GM12878 (cell line): Measurements from ENCODE around the gene FCHSD2. TPM values are rescaled to one million over a fixed set of nuclear protein-coding genes. Genes with fewer than 3 reads are reported as not detected.

Source experiments
- ATAC-seq: fragments of 200-7000 bp; cut with Tn5 transposase; 3 replicates; pipeline ENCODE4 v1.9.1; 2020; ENCODE audit warnings: mild to moderate bottlenecking, moderate library complexity
- BruUV-seq: library from RNA; stranded (reverse); fragments of 400-500 nt; replicated peaks from 2 replicates; lab custom pipeline; 2021; lab: Mats Ljungman, UMichigan
- CTCF ChIA-PET: fragments of 300-600 bp; sonication (Branson Sonifier 250); formaldehyde crosslinking; extraction: SDS; loops from one replicate; lab custom pipeline; 2021; ENCODE audit warnings: inconsistent platforms; lab: Yijun Ruan, JAX
- POLR2A ChIA-PET: fragments of 350-600 bp; formaldehyde crosslinking; extraction: SDS; loops from one replicate; lab custom pipeline; 2021; ENCODE audit warnings: inconsistent platforms; lab: Charles Lee
- RAD21 ChIA-PET: fragments of 300-600 bp; sonication (Branson Sonifier 250); formaldehyde crosslinking; loops from one replicate; lab custom pipeline; 2023; ENCODE audit warnings: antibody characterized with exemption; ENCODE audit not compliant: unreplicated experiment; lab: Charles Lee
- SMC1A ChIA-PET: fragments of 300-600 bp; sonication (Branson Sonifier 250); formaldehyde crosslinking; loops from one replicate; lab custom pipeline; 2023; ENCODE audit not compliant: unreplicated experiment, uncharacterized antibody; lab: Charles Lee
- DNase-seq: peaks from one replicate; pipeline ENCODE4 v3.0.0-alpha.2; 2011; ENCODE audit warnings: low read depth, low spot score
- FAIRE-seq: peaks from 3 replicates; lab custom pipeline; 2011; peaks lifted over from hg19 to GRCh38; lab: Jason Lieb, UNC
- H2AFZ ChIP-seq: 2 replicates; pipeline ENCODE4 v1.6.0; 2011; ENCODE audit warnings: low read depth, low read length, control low read depth; ENCODE audit not compliant: control insufficient read depth
- H3K27ac ChIP-seq: 2 replicates; pipeline ENCODE4 v1.5.1; 2011; ENCODE audit warnings: control low read depth; ENCODE audit not compliant: control insufficient read depth, insufficient read depth
- H3K27me3 ChIP-seq, 2 experiments: replicated peaks in 1 of 2; 2 replicates each; pipeline versions ENCODE4 v1.6.0 to v1.6.1; 2011; ENCODE audit warnings: low read length in 1 of 2; ENCODE audit not compliant: control insufficient read depth in 2 of 2, insufficient read depth in 2 of 2
- H3K36me3 ChIP-seq, 2 experiments: 2 replicates each; pipeline ENCODE4 v1.5.1; 2011; ENCODE audit warnings: low read length in 1 of 2; ENCODE audit not compliant: control insufficient read depth in 2 of 2, insufficient read depth in 2 of 2
- H3K4me1 ChIP-seq: 2 replicates; pipeline ENCODE4 v1.6.1; 2011; ENCODE audit warnings: mild to moderate bottlenecking, low read length, moderate library complexity, mixed read lengths; ENCODE audit not compliant: control insufficient read depth, insufficient read depth
- H3K4me2 ChIP-seq: 2 replicates; pipeline ENCODE4 v1.6.0; 2011; ENCODE audit warnings: control low read depth; ENCODE audit not compliant: control insufficient read depth, insufficient read depth
- H3K4me3 ChIP-seq: fragments of 200-600 bp; sonication (generic); 2 replicates; pipeline ENCODE4 v1.5.1; 2016
- H3K79me2 ChIP-seq: 2 replicates; pipeline ENCODE4 v1.6.0; 2011; ENCODE audit warnings: low read length; ENCODE audit not compliant: control insufficient read depth, insufficient read depth
- H3K9ac ChIP-seq: 2 replicates; pipeline ENCODE4 v1.8.0; 2011; ENCODE audit warnings: low read length, control low read depth, mixed read lengths; ENCODE audit not compliant: control insufficient read depth, insufficient read depth
- H3K9me3 ChIP-seq: replicated peaks from 3 replicates; pipeline ENCODE4 v1.5.1; 2011; ENCODE audit warnings: mild to moderate bottlenecking, low read length; ENCODE audit not compliant: control insufficient read depth, insufficient read depth
- H4K20me1 ChIP-seq: 2 replicates; pipeline ENCODE4 v1.6.0; 2011; ENCODE audit not compliant: control insufficient read depth, insufficient read depth
- ASH2L ChIP-seq: fragments of 300-600, 200-600 bp; sonication (generic); IDR thresholded peaks from 2 replicates; pipeline ENCODE4 v1.6.1; 2017; ENCODE audit warnings: low read depth, mild to moderate bottlenecking, borderline replicate concordance
- CUX1 ChIP-seq: IDR thresholded peaks from 2 replicates; pipeline ENCODE4 v1.6.1; 2012; ENCODE audit warnings: improper control_type of control experiment, low read depth, low read length; ENCODE audit not compliant: insufficient replicate concordance
- E2F4 ChIP-seq: IDR thresholded peaks from 2 replicates; pipeline ENCODE4 v1.6.1; 2012; ENCODE audit warnings: low read depth, low read length, improper control_type of control experiment
- FOXM1 ChIP-seq: IDR thresholded peaks from 2 replicates; pipeline ENCODE4 v1.6.1; 2012; ENCODE audit warnings: low read depth, mild to moderate bottlenecking, inconsistent platforms, low read length, moderate library complexity
- GATAD2B ChIP-seq: fragments of 450-650 bp; conservative IDR thresholded peaks from 2 replicates; pipeline ENCODE4 v1.6.1; 2017; ENCODE audit warnings: low read depth, mild to moderate bottlenecking, moderate library complexity
- NR2C2 ChIP-seq: IDR thresholded peaks from 2 replicates; pipeline ENCODE4 v1.6.1; 2011; ENCODE audit warnings: borderline replicate concordance, low read depth; ENCODE audit not compliant: control insufficient read depth, insufficient read length
- POLR2AphosphoS2 ChIP-seq: IDR thresholded peaks from 2 replicates; pipeline ENCODE4 v1.6.1; 2011; ENCODE audit warnings: low read depth, mild to moderate bottlenecking, low read length, improper control_type of control experiment, moderate library complexity
- SIN3A ChIP-seq: IDR thresholded peaks from 2 replicates; pipeline ENCODE4 v1.6.1; 2012; ENCODE audit warnings: low read depth, low read length, improper control_type of control experiment
- SP1 ChIP-seq: IDR thresholded peaks from one replicate; pipeline ENCODE4 v1.6.1; 2011; ENCODE audit warnings: low read depth, low read length
- TAF1 ChIP-seq: IDR thresholded peaks from 2 replicates; pipeline ENCODE4 v1.6.1; 2011; ENCODE audit warnings: mild to moderate bottlenecking, low read depth, low read length, borderline replicate concordance
- ZZZ3 ChIP-seq: IDR thresholded peaks from 2 replicates; pipeline ENCODE4 v1.6.1; 2011; ENCODE audit warnings: low read depth; ENCODE audit not compliant: control insufficient read depth, insufficient read length
- WGBS: methylation state at CpG from one replicate; pipeline ENCODE4 v1.1.6; 2016; ENCODE audit warnings: low lambda C conversion rate; ENCODE audit not compliant: insufficient replicate concordance, insufficient coverage; ENCODE audit errors: missing lambda C conversion rate; 5-methylcytosine and 5-hydroxymethylcytosine counted together
- in situ Hi-C: fragments of 300-500 bp; cut with MboI; formaldehyde crosslinking; loops from 9 replicates; pipeline ENCODE4 v1.14.3; 2018; ENCODE audit warnings: mixed read lengths
- intact Hi-C: fragments of 100-400 bp; cut with micrococcal nuclease; formaldehyde crosslinking; loops from one replicate; pipeline ENCODE4 v1.14.2; 2022; ENCODE audit not compliant: unreplicated experiment
- polyA plus RNA-seq, 11 experiments: library from polyadenylated mRNA; depleted of rRNA in 4 of 11; unstranded in 6 of 11; stranded (reverse) in 5 of 11; fragments of >200 nt; fragmentation: Nextera tagmentation in 4 of 11; fragmentation: Illumina TruSeq in 1 of 11; extraction: Ambion mirVana in 4 of 11; extraction: Trizol in 1 of 11; gene quantifications; 1 replicate in 1 of 11; 2 replicates in 10 of 11; pipeline versions ENCODE4 v1.2.1 to v1.2.3, GENCODE V29; 2011 to 2016; ENCODE audit warnings: inconsistent platforms in 2 of 11, missing spikeins in 2 of 11, low read depth in 1 of 11
- total RNA-seq, 4 experiments: library from RNA; depleted of rRNA in 3 of 4; stranded (reverse); fragments of >200 nt in 3 of 4; fragmentation: Illumina TruSeq in 1 of 4; extraction: Trizol in 1 of 4; gene quantifications; 2 replicates each; pipeline versions ENCODE4 v1.2.1 to v1.2.3, GENCODE V29; 2013 to 2021
- TF ChIP-seq, protein P1 (sequence below): IDR thresholded peaks from 2 replicates; pipeline ENCODE4 v1.6.1; 2012; ENCODE audit warnings: low read depth, low read length, improper control_type of control experiment

Gene FCHSD2
- total and polyA plus RNA-seq, 10 of the 15 experiments (the other 5 are each of a cell fraction or from before 2014, with no cell fraction given) = 13.2 to 89.8 (median 47.8) TPM

- no peak for TF ChIP-seq CUX1
- TF ChIP-seq, protein P1, sequence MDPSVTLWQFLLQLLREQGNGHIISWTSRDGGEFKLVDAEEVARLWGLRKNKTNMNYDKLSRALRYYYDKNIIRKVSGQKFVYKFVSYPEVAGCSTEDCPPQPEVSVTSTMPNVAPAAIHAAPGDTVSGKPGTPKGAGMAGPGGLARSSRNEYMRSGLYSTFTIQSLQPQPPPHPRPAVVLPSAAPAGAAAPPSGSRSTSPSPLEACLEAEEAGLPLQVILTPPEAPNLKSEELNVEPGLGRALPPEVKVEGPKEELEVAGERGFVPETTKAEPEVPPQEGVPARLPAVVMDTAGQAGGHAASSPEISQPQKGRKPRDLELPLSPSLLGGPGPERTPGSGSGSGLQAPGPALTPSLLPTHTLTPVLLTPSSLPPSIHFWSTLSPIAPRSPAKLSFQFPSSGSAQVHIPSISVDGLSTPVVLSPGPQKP = no peak
- no peak for TF ChIP-seq SIN3A
- TF ChIP-seq, all 136 proteins: peak for 0
Observed at GRCh38 chr11:72947229-72947628, 194.9 kb downstream of the FCHSD2 start (continued).

GRCh38 chr11:72943664-72944063 lies 198.5 kb downstream of the FCHSD2 start:
- H3K79me2 ChIP-seq = peaks cover 2% of the 10 kb centered on the region
- TF ChIP-seq NR2C2 (no peak), ZZZ3 (no peak), POLR2AphosphoS2 (no peak), ASH2L (no peak), TAF1 (no peak), E2F4 (no peak), SP1 (no peak), FOXM1 (no peak), GATAD2B (no peak)

More at GRCh38 chr11:72943664-72944063, 198.5 kb downstream of the FCHSD2 start:
- FAIRE-seq = no peak
- ChIA-PET SMC1A (no interaction called here), RAD21 (no interaction called here), CTCF (no interaction called here), POLR2A (no interaction called here)
- 100% methylated on average over 1 of the region's 1 CpG for WGBS
- H3K36me3 ChIP-seq = peaks cover 4 to 18% of the 10 kb centered on the region in 2 experiments
- intact Hi-C loops (no loop called here), in situ Hi-C loops (no loop called here)
- H3K9me3 ChIP-seq = peaks cover 4% of the 10 kb centered on the region; the same call in 2 of the 3 replicates
- H3K27me3 ChIP-seq = no peaks in the 10 kb centered on the region
- no peak overlapping the region for H3K4me2 ChIP-seq
- no peak overlapping the region for H3K4me3 ChIP-seq
- H3K27ac ChIP-seq = no peak overlapping the region
- no peak for DNase-seq
- no TSS peak for BruUV-seq
- no peak for ATAC-seq
- H4K20me1 ChIP-seq = no peaks in the 10 kb centered on the region; the same call in 1 of the 2 replicates
- H3K4me1 ChIP-seq = no peaks in the 10 kb centered on the region
- H2AFZ ChIP-seq = no peak overlapping the region
- H3K9ac ChIP-seq = no peak overlapping the region
